Karpas-422 (cell line): Measurements from ENCODE around the gene ZMIZ1. TPM values are rescaled to one million over a fixed set of nuclear protein-coding genes. Genes with fewer than 3 reads are reported as not detected.

ENCODE experiments used
- DNase-seq: peaks from one replicate; pipeline ENCODE4 v3.0.0-alpha.2; 2015
- H2AFZ ChIP-seq: fragments of 200-600 bp; sonication (generic); 2 replicates; pipeline ENCODE4 v1.6.1; 2014; ENCODE audit warnings: antibody characterized with exemption, low read length, mixed read lengths
- H3K27ac ChIP-seq: fragments of 200-600 bp; sonication (generic); 2 replicates; pipeline ENCODE4 v1.5.1; 2014; ENCODE audit warnings: mild to moderate bottlenecking, low read length, moderate library complexity
- H3K27me3 ChIP-seq: fragments of 200-600 bp; sonication (generic); 2 replicates; pipeline ENCODE4 v1.6.1; 2014; ENCODE audit warnings: low read length, mixed read lengths
- H3K36me3 ChIP-seq: fragments of 200-600 bp; sonication (generic); 2 replicates; pipeline ENCODE4 v1.6.1; 2014; ENCODE audit warnings: low read length, mixed read lengths; ENCODE audit not compliant: insufficient read depth
- H3K4me1 ChIP-seq: fragments of 200-600 bp; sonication (generic); 2 replicates; pipeline ENCODE4 v1.6.1; 2014; ENCODE audit warnings: mild to moderate bottlenecking, low read length, mixed read lengths
- H3K4me2 ChIP-seq: fragments of 200-600 bp; sonication (generic); 2 replicates; pipeline ENCODE4 v1.6.1; 2014; ENCODE audit warnings: low read length, low read depth, mild to moderate bottlenecking; ENCODE audit not compliant: poor library complexity, severe bottlenecking
- H3K4me3 ChIP-seq: fragments of 200-600 bp; sonication (generic); 2 replicates; pipeline ENCODE4 v1.5.1; 2014; ENCODE audit warnings: mild to moderate bottlenecking, antibody characterized with exemption, low read length, mixed read lengths
- H3K79me2 ChIP-seq: fragments of 200-600 bp; sonication (generic); 2 replicates; pipeline ENCODE4 v1.6.1; 2014; ENCODE audit warnings: mild to moderate bottlenecking, low read length, mixed read lengths
- H3K9ac ChIP-seq: fragments of 200-600 bp; sonication (generic); 2 replicates; pipeline ENCODE4 v1.6.0; 2014; ENCODE audit warnings: low read length
- H3K9me2 ChIP-seq: fragments of 200-600 bp; sonication (generic), shearing (Covaris generic); replicated peaks from 2 replicates; pipeline ENCODE4 v1.6.0; 2014; ENCODE audit warnings: mild to moderate bottlenecking, low read length, moderate library complexity; ENCODE audit not compliant: insufficient read depth
- H3K9me3 ChIP-seq: fragments of 300-700, 200-600 bp; sonication (generic); 2 replicates; pipeline ENCODE4 v1.6.1; 2014; ENCODE audit warnings: low read length, mixed read lengths
- H4K20me1 ChIP-seq: fragments of 200-600 bp; sonication (generic); 2 replicates; pipeline ENCODE4 v1.6.1; 2014; ENCODE audit warnings: mild to moderate bottlenecking, antibody characterized with exemption, low read length, low read depth; ENCODE audit not compliant: insufficient read depth
- total RNA-seq: library from RNA; depleted of rRNA; stranded (reverse); fragments of >200 nt; shearing (Covaris generic); gene quantifications from 2 replicates; pipeline ENCODE4 v1.2.3, GENCODE V29; 2014; ENCODE audit warnings: low replicate concordance

The ZMIZ1 gene
- total RNA-seq, 1 experiment from 2014 or later = 73.1 TPM

DNA sequence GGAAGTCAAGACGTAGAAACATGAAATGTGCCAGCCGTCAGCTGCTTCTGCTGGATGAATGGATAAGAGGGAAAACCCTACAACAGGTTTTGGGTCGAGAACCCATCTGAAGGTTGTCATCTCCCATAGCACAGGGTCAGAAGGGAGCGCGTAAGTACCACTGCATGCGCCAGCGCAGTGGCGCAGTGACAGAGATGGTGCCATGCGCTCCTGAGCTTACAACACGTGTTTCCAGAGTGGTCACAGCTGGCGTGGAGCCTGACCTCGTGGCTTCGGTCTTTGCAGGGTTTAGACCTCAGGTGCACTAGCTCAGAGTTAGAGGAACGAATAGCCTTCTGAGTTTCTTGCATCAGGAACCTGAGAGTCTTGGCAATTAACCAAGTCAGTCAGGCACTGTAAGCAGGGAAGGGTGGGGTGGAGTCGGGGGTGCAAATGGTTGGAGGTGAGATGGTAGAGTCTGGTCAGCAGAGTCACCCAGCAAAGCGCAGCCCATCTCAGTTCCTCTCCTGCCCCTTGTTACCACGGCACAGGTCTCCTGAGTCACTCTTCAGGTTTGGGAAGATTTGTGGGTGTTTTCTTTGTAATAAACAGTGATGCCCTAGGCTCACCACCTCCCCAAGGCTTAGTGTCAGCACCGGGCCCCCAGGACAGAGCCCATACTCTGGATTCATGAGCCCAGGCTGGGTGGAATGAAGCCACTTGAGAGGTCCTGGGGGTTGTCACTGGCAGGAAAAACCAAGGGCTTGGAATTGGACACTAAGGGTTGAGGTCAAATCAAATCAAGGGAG, 194.4 kb downstream of the ZMIZ1 start:
- Histone ChIP-seq H3K79me2 (peaks cover 98% of the 10 kb centered on the region), H3K4me1 (peaks cover 100% of the 10 kb centered on the region), H3K9me3 (no peaks in the 10 kb centered on the region), H4K20me1 (0 out of 2 replicates have a peak, but pooled peaks cover 3% of the 10 kb centered on the region), H3K4me2 (peak overlapping the region; percentile 83), H3K9me2 (no peaks in the 10 kb centered on the region), H2AFZ (no peak overlapping the region), H3K9ac (peak overlapping the region; percentile 74), H3K27ac (peak overlapping the region; percentile 96), H3K4me3 (peak overlapping the region; percentile 62; the same call in 1 of the 2 replicates), H3K27me3 (no peaks in the 10 kb centered on the region), H3K36me3 (no peaks in the 10 kb centered on the region)
- peak; percentile 73 for DNase-seq

DNA sequence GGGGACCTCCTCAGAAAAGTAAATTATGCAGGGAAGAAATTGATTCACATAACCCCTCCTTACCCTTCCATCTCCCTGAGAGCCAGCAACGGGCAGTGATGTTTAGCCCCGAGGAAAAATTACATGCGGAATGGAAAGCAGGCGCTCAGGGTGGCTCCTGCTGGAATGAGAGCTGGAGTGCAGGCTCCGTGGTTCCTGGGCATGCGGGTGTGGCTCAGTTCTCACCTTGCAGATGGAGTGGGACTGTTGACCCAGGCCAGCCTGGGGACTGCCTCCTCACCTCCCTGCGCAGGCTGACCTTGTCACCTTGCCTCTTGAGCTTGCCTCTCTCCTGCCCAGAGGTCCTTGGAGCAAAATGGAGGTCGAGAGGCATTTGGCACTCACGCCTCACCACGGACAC, 195.2 kb downstream of the ZMIZ1 start:
- peak overlapping the region; percentile 96 for H3K27ac ChIP-seq
- H3K4me2 ChIP-seq = no peak overlapping the region
- no peak for DNase-seq
- H3K9me2 ChIP-seq = no peaks in the 10 kb centered on the region
- H3K9ac ChIP-seq = peak overlapping the region; percentile 74; the same call in 1 of the 2 replicates
- peaks cover 98% of the 10 kb centered on the region for H3K79me2 ChIP-seq
- 0 out of 2 replicates have a peak, but pooled peaks cover 3% of the 10 kb centered on the region for H4K20me1 ChIP-seq
- H3K4me1 ChIP-seq = peaks cover 100% of the 10 kb centered on the region
- H3K4me3 ChIP-seq = no peak overlapping the region
- H3K9me3 ChIP-seq = no peaks in the 10 kb centered on the region
- H3K27me3 ChIP-seq = no peaks in the 10 kb centered on the region
- no peak overlapping the region for H2AFZ ChIP-seq
- no peaks in the 10 kb centered on the region for H3K36me3 ChIP-seq

- Histone ChIP-seq H3K9ac (peak overlapping the region; percentile 71), H3K36me3 (no peaks in the 10 kb centered on the region), H3K4me3 (no peak overlapping the region), H3K79me2 (peaks cover 99% of the 10 kb centered on the region), H3K27ac (peak overlapping the region; percentile 96), H4K20me1 (peaks cover 10% of the 10 kb centered on the region; the same call in 1 of the 2 replicates), H3K9me2 (no peaks in the 10 kb centered on the region), H2AFZ (no peak overlapping the region), H3K27me3 (no peaks in the 10 kb centered on the region), H3K4me1 (peaks cover 100% of the 10 kb centered on the region), H3K9me3 (no peaks in the 10 kb centered on the region), H3K4me2 (peak overlapping the region; percentile 63)
- DNase-seq = no peak
These were observed 196.2 kb downstream of the ZMIZ1 start for GRCh38 chr10:79264942-79265341.

GRCh38 chr10:79266084-79266483, 197.3 kb downstream of the ZMIZ1 start:
- H3K79me2 ChIP-seq = peaks cover 99% of the 10 kb centered on the region
- H4K20me1 ChIP-seq = peaks cover 19% of the 10 kb centered on the region; the same call in 1 of the 2 replicates
- no peaks in the 10 kb centered on the region for H3K27me3 ChIP-seq
- H3K9ac ChIP-seq = peak overlapping the region; percentile 71
- no peaks in the 10 kb centered on the region for H3K9me3 ChIP-seq
- no peaks in the 10 kb centered on the region for H3K9me2 ChIP-seq
- H3K27ac ChIP-seq = peak overlapping the region; percentile 96
- no peaks in the 10 kb centered on the region for H3K36me3 ChIP-seq
- H3K4me1 ChIP-seq = peaks cover 100% of the 10 kb centered on the region
- DNase-seq = peak; percentile 83
- peak overlapping the region; percentile 47 for H3K4me3 ChIP-seq
- no peak overlapping the region for H2AFZ ChIP-seq
- peak overlapping the region; percentile 63 for H3K4me2 ChIP-seq

- Histone ChIP-seq H3K79me2 (peaks cover 100% of the 10 kb centered on the region), H3K9ac (peak overlapping the region; percentile 71)
- peak; percentile 69 for DNase-seq
These were observed 198.0 kb downstream of the ZMIZ1 start for GRCh38 chr10:79266543-79267312.

DNA sequence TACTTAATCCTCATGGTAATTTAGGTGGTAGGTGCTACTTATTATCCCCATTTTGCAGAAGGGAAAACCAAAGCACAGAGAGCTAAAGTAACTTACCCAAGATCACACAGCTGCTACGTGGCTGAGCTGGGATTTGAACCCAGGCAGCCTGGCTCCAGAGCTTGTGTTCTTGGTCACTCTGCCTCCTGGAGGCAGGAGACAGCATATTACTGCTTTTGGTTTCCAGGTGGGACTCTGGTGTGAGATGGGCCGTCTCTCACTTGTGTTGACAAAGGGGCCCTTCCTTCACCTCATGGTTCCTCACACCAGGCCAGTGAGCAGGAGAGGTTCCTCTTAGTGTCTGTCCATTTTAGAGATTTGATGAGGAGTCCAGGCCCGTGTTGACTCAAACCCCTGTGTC, 198.7 kb downstream of the ZMIZ1 start:
- Histone ChIP-seq H3K36me3 (no peaks in the 10 kb centered on the region), H3K4me3 (peak overlapping the region; percentile 47; the same call in 1 of the 2 replicates), H3K79me2 (peaks cover 100% of the 10 kb centered on the region), H3K4me1 (peaks cover 99% of the 10 kb centered on the region), H3K9ac (peak overlapping the region; percentile 71), H2AFZ (no peak overlapping the region), H3K27me3 (no peaks in the 10 kb centered on the region), H3K9me3 (no peaks in the 10 kb centered on the region), H4K20me1 (peaks cover 27% of the 10 kb centered on the region), H3K27ac (peak overlapping the region; percentile 96), H3K9me2 (no peaks in the 10 kb centered on the region), H3K4me2 (peak overlapping the region; percentile 63)
- peak; percentile 71 for DNase-seq

More at GRCh38 chr10:79266543-79267312, 198.0 kb downstream of the ZMIZ1 start:
- peak overlapping the region; percentile 47 for H3K4me3 ChIP-seq
- H3K27me3 ChIP-seq = no peaks in the 10 kb centered on the region
- no peaks in the 10 kb centered on the region for H3K9me2 ChIP-seq
- H2AFZ ChIP-seq = no peak overlapping the region
- peak overlapping the region; percentile 63 for H3K4me2 ChIP-seq
- H3K27ac ChIP-seq = peak overlapping the region; percentile 96
- H3K9me3 ChIP-seq = no peaks in the 10 kb centered on the region
- peaks cover 26% of the 10 kb centered on the region; the same call in 1 of the 2 replicates for H4K20me1 ChIP-seq
- peaks cover 100% of the 10 kb centered on the region for H3K4me1 ChIP-seq
- no peaks in the 10 kb centered on the region for H3K36me3 ChIP-seq

- Histone ChIP-seq H3K79me2 (peaks cover 100% of the 10 kb centered on the region), H3K4me3 (no peak overlapping the region), H3K4me1 (peaks cover 99% of the 10 kb centered on the region), H3K4me2 (peak overlapping the region; percentile 63), H3K9ac (peak overlapping the region; percentile 71), H2AFZ (no peak overlapping the region), H3K36me3 (no peaks in the 10 kb centered on the region), H4K20me1 (peaks cover 33% of the 10 kb centered on the region), H3K9me3 (no peaks in the 10 kb centered on the region), H3K27me3 (no peaks in the 10 kb centered on the region), H3K27ac (peak overlapping the region; percentile 96), H3K9me2 (no peaks in the 10 kb centered on the region)
- DNase-seq = peak; percentile 41
These were observed 199.4 kb downstream of the ZMIZ1 start for GRCh38 chr10:79268161-79268601.

DNA sequence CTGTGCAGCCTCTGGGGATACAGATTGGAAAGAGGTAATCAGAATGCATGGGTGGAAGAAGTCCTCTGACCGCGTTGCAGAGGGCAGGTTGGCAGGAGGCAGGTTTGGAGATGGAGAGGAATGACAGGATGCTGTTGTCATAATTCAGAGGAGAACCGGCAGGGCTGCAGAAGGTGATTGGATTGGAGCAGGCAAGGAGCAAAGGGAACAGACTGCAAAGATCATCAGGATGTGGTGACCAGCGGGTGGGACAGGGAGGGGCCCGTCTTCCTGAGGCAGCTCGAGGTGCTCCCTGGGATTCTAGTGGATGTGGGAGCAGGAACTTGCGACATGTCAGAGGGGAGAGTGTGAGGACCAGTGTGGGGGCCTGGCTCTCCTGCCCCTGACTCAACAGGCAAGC, 200.0 kb downstream of the ZMIZ1 start:
- peak overlapping the region; percentile 96 for H3K27ac ChIP-seq
- no peak overlapping the region for H2AFZ ChIP-seq
- peak overlapping the region; percentile 71 for H3K9ac ChIP-seq
- no peak overlapping the region for H3K4me3 ChIP-seq
- no peaks in the 10 kb centered on the region for H3K27me3 ChIP-seq
- peak overlapping the region; percentile 63 for H3K4me2 ChIP-seq
- no peaks in the 10 kb centered on the region for H3K9me3 ChIP-seq
- H3K79me2 ChIP-seq = peaks cover 100% of the 10 kb centered on the region
- H3K4me1 ChIP-seq = peaks cover 95% of the 10 kb centered on the region
- peaks cover 36% of the 10 kb centered on the region for H4K20me1 ChIP-seq
- no peaks in the 10 kb centered on the region for H3K36me3 ChIP-seq
- H3K9me2 ChIP-seq = no peaks in the 10 kb centered on the region
- DNase-seq = no peak
